ENCODE measurements around the gene DUSP18. TPM values are rescaled to one million over a fixed set of nuclear protein-coding genes. Genes with fewer than 3 reads are reported as not detected.

The DUSP18 gene
- total and polyA plus RNA-seq, 4 donors, result 1.0 to 2.3 (median 1.6) TPM

DNA sequence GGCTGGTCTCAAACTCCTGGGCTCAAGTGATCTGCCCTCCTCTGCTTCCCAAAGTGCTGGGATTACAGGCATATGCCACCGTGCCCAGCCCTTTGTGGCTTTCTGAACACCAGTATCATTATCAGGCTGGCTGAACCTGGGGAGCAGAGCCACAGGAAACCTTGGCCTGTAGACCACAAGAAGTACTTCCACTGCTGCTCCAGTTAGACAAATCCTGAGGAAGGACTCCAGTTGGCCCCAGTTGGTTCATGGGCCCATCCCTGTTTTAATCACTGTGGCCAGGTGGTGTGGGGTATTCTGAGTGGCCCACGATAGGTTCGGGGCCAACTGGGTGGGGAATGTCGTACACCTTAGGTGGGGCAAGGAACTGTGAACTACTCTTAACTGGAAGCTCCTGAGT is 5.5 kb upstream of the DUSP18 start:
- Histone ChIP-seq H3K27me3 (ENCODE audit: control insufficient read depth in 4 of 4, insufficient read depth in 4 of 4, low read length in 3 of 4) (no peaks in the 10 kb centered on the region), H3K27ac (ENCODE audit: low read depth in 1 of 2, low read length in 2 of 2) (no peak overlapping the region), H3K4me1 (ENCODE audit: control insufficient read depth in 4 of 4, insufficient read depth in 4 of 4, low read length in 3 of 4) (peaks cover 0 to 6% (median 1%) of the 10 kb centered on the region in 4 donors), H3K9me3 (ENCODE audit: control insufficient read depth in 4 of 4, low read length in 3 of 4) (no peaks in the 10 kb centered on the region), H3K36me3 (ENCODE audit: control insufficient read depth in 4 of 4, insufficient read depth in 3 of 4, low read depth in 1 of 4, low read length in 3 of 4) (no peaks in the 10 kb centered on the region), H3K4me3 (ENCODE audit: low read depth in 1 of 3, low read length in 3 of 3) (no peak overlapping the region), H3K9ac (ENCODE audit: low read depth in 1 of 2, low read length in 2 of 2) (no peak overlapping the region)
- no peak for DNase-seq (ENCODE audit: low spot score)
- WGBS, result 84% methylated on average over 4 of the region's 4 CpGs
- TF ChIP-seq, protein P1, sequence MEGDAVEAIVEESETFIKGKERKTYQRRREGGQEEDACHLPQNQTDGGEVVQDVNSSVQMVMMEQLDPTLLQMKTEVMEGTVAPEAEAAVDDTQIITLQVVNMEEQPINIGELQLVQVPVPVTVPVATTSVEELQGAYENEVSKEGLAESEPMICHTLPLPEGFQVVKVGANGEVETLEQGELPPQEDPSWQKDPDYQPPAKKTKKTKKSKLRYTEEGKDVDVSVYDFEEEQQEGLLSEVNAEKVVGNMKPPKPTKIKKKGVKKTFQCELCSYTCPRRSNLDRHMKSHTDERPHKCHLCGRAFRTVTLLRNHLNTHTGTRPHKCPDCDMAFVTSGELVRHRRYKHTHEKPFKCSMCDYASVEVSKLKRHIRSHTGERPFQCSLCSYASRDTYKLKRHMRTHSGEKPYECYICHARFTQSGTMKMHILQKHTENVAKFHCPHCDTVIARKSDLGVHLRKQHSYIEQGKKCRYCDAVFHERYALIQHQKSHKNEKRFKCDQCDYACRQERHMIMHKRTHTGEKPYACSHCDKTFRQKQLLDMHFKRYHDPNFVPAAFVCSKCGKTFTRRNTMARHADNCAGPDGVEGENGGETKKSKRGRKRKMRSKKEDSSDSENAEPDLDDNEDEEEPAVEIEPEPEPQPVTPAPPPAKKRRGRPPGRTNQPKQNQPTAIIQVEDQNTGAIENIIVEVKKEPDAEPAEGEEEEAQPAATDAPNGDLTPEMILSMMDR (IDR thresholded peaks at IDR 0.05; ENCODE audit: low read depth, low read length, missing input control), result no peak
- TF ChIP-seq TAF1 (conservative IDR thresholded peaks at IDR 0.05) (no peak), FOXA1 (IDR thresholded peaks at IDR 0.05) (no peak), RXRA (IDR thresholded peaks at IDR 0.05) (no peak), HNF4G (IDR thresholded peaks at IDR 0.05) (no peak), NR2F2 (IDR thresholded peaks at IDR 0.05) (no peak), EGR1 (IDR thresholded peaks at IDR 0.05; ENCODE audit: low read depth in 2 of 2) (no peak), RAD21 (IDR thresholded peaks at IDR 0.05) (no peak), HNF4A (conservative IDR thresholded peaks at IDR 0.05) (no peak), JUND (IDR thresholded peaks at IDR 0.05) (no peak), GABPA (IDR thresholded peaks at IDR 0.05 in 1 of 2, conservative IDR thresholded peaks at IDR 0.05 in 1 of 2) (no peak)
- TF ChIP-seq, protein P2, sequence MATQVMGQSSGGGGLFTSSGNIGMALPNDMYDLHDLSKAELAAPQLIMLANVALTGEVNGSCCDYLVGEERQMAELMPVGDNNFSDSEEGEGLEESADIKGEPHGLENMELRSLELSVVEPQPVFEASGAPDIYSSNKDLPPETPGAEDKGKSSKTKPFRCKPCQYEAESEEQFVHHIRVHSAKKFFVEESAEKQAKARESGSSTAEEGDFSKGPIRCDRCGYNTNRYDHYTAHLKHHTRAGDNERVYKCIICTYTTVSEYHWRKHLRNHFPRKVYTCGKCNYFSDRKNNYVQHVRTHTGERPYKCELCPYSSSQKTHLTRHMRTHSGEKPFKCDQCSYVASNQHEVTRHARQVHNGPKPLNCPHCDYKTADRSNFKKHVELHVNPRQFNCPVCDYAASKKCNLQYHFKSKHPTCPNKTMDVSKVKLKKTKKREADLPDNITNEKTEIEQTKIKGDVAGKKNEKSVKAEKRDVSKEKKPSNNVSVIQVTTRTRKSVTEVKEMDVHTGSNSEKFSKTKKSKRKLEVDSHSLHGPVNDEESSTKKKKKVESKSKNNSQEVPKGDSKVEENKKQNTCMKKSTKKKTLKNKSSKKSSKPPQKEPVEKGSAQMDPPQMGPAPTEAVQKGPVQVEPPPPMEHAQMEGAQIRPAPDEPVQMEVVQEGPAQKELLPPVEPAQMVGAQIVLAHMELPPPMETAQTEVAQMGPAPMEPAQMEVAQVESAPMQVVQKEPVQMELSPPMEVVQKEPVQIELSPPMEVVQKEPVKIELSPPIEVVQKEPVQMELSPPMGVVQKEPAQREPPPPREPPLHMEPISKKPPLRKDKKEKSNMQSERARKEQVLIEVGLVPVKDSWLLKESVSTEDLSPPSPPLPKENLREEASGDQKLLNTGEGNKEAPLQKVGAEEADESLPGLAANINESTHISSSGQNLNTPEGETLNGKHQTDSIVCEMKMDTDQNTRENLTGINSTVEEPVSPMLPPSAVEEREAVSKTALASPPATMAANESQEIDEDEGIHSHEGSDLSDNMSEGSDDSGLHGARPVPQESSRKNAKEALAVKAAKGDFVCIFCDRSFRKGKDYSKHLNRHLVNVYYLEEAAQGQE (IDR thresholded peaks at IDR 0.05), result no peak
- TF ChIP-seq, protein P3, sequence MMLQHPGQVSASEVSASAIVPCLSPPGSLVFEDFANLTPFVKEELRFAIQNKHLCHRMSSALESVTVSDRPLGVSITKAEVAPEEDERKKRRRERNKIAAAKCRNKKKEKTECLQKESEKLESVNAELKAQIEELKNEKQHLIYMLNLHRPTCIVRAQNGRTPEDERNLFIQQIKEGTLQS (IDR thresholded peaks at IDR 0.05), result no peak
- TF ChIP-seq, protein P4, sequence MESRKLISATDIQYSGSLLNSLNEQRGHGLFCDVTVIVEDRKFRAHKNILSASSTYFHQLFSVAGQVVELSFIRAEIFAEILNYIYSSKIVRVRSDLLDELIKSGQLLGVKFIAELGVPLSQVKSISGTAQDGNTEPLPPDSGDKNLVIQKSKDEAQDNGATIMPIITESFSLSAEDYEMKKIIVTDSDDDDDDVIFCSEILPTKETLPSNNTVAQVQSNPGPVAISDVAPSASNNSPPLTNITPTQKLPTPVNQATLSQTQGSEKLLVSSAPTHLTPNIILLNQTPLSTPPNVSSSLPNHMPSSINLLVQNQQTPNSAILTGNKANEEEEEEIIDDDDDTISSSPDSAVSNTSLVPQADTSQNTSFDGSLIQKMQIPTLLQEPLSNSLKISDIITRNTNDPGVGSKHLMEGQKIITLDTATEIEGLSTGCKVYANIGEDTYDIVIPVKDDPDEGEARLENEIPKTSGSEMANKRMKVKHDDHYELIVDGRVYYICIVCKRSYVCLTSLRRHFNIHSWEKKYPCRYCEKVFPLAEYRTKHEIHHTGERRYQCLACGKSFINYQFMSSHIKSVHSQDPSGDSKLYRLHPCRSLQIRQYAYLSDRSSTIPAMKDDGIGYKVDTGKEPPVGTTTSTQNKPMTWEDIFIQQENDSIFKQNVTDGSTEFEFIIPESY (IDR thresholded peaks at IDR 0.05), result no peak
- TF ChIP-seq, protein P5, sequence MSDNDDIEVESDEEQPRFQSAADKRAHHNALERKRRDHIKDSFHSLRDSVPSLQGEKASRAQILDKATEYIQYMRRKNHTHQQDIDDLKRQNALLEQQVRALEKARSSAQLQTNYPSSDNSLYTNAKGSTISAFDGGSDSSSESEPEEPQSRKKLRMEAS (IDR thresholded peaks at IDR 0.05), result no peak

GRCh38 chr22:30671071-30671470 is 3.4 kb upstream of the DUSP18 start:
- WGBS, result 74% methylated on average over 3 of the region's 3 CpGs
- Histone ChIP-seq H3K27me3 (ENCODE audit: control insufficient read depth in 4 of 4, insufficient read depth in 4 of 4, low read length in 3 of 4) (no peaks in the 10 kb centered on the region), H3K9ac (ENCODE audit: low read depth in 1 of 2, low read length in 2 of 2) (no peak overlapping the region), H3K9me3 (ENCODE audit: control insufficient read depth in 4 of 4, low read length in 3 of 4) (no peaks in the 10 kb centered on the region), H3K4me3 (ENCODE audit: low read depth in 1 of 3, low read length in 3 of 3) (no peak overlapping the region), H3K27ac (ENCODE audit: low read depth in 1 of 2, low read length in 2 of 2) (no peak overlapping the region), H3K4me1 (ENCODE audit: control insufficient read depth in 4 of 4, insufficient read depth in 4 of 4, low read length in 3 of 4) (peaks cover 2 to 19% (median 13%) of the 10 kb centered on the region in 4 donors), H3K36me3 (ENCODE audit: control insufficient read depth in 4 of 4, insufficient read depth in 3 of 4, low read depth in 1 of 4, low read length in 3 of 4) (no peaks in the 10 kb centered on the region)
- DNase-seq (ENCODE audit: low spot score), result no peak
- TF ChIP-seq, protein P3 (IDR thresholded peaks at IDR 0.05), result no peak
- TF ChIP-seq, protein P4 (IDR thresholded peaks at IDR 0.05), result no peak
- TF ChIP-seq GABPA (IDR thresholded peaks at IDR 0.05 in 1 of 2, conservative IDR thresholded peaks at IDR 0.05 in 1 of 2) (no peak), FOXA2 (IDR thresholded peaks at IDR 0.05) (no peak), HNF4G (IDR thresholded peaks at IDR 0.05) (no peak)

All from liver (tissue), 9 donors.